T-helper 2 cell treated with Interferon-gamma antibody and Interleukin-4, amounts not matched to agents 100 ng/mL and 5 ng/mL, for 36 hours (primary cell): Measurements from ENCODE around the gene LRRC45. TPM values are rescaled to one million over a fixed set of nuclear protein-coding genes. Genes with fewer than 3 reads are reported as not detected.

Experiments
- intact Hi-C: fragments of 100-400 bp; cut with micrococcal nuclease; formaldehyde crosslinking; loops from one replicate; pipeline ENCODE4 v1.15.1; 2023
- total RNA-seq: library from RNA; stranded (reverse); gene quantifications from 2 replicates; pipeline ENCODE4 v1.2.3, GENCODE V29; 2022

The LRRC45 gene
- total RNA-seq, 1 donor from 2014 or later = 46.6 TPM

DNA sequence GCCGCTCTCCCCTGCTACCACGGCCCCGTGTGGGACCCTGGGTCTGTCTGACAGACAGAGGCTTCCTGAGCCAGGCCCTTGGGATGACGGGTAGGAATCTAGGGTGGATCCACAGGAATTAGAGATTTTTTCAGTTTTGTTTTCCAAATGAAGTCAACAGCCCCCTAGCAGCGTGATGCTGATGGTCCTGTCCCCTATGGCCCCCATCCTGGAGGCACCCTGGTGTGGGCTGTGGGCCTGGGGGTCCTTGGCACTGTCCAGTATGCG, 15.9 kb upstream of the LRRC45 start:
- intact Hi-C loops = no loop called here

DNA sequence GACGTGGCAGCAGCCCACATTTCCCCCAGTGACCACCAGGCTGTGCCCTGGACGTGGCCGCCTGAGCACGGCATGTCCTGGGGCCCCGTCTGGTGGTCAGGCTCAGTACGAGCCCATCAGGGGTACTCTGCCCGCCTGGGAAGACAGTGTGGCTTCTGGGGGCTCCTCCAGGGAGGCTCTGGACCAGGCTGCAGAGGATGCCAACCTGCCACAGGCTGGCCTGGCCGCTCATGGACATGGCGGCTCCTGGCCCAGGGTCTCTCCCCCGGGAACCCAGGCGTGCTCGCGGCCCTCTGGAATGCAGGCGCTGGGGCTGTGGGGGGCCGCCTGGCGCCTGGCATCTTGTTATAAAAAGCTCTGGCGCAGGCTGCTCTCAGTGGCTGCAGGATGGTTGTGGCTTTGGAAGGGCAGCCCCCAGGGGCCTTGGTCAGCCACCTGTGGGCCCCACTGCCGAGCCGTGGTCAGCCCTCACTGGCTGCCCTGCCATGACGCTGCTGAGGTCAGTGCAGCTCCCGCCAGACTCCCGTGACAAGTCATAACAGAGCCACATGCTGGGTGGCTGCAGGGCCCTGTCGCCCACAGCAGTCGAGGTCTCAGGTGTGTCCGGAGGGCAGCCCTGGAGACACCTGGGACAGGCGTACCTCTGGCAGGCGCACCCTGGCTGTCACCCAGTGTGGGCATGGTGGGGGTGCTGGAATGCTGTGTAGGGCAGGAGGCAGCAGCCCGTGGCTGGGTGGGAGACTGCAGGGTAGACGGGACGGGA, 15.4 kb upstream of the LRRC45 start:
- intact Hi-C loops = no loop called here

DNA sequence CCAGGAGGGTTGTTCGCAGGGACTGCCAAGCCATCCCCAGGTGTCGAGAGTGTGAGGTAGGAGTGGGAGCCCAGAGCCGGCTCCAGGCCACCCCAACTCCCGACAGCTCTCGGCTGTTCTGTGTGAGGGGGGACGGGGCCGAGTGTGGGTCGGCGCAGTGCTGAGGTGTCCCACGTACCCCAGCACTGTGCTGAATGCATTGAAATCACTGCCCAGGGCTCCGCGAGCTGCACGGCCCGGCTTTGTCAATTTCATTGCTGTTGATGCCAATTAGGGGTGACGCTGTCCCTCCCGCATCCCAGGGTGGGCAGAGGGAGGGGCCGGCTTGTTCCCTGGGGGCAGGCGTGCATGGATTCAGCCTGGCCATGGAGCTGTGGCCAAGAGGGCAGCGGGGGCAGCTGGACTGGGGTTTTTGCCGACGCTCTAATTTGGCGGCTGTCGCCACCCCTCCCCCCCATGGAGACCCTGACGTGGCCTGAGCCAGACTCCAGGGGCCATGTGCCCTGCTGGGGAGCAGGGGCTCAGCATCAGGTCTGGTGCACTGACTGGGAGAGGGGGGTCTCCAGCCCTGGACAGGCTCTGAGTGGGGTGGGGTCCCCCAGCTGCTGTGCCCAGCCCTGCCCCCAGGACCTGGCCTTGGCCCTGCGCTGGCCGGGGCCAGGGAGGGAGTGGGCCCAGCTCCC, 14.7 kb upstream of the LRRC45 start:
- intact Hi-C loops = no loop called here

DNA sequence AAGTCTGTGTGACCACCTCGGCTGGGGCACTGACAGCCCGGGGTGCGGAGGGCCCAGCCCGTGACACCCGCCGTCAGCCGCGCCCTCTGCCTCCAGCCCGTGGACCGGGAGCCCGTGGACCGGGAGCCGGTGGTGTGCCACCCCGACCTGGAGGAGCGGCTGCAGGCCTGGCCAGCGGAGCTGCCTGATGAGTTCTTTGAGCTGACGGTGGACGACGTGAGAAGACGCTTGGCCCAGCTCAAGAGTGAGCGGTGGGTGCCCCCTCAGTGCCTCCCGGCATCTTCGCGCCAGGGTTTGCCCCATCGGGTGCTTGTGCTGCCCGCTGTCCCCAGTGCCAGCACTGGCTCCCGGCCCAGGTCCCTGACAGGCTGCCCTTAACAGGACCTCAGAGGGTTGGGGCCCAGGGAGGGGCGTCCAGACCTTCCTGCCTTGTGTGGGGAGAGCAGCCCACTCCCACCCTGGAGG, 14.1 kb upstream of the LRRC45 start:
- intact Hi-C loops = no loop called here

DNA sequence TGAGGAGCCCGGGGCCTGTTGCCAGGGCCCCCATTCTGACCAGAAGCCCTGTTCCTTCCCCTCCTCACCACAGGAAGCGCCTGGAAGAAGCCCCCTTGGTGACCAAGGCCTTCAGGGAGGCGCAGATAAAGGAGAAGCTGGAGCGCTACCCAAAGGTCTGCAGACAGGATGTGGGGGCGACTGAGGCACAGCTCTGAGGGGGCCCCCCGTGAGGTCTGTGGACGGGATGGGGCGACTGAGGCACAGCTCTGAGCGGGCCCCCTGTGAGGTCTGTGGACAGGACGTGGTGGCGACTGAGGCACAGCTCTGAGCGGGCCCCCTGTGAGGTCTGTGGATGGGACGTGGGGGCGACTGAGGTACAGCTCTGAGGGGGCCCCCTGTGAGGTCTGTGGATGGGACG, 13.7 kb upstream of the LRRC45 start:
- intact Hi-C loops = no loop called here

DNA sequence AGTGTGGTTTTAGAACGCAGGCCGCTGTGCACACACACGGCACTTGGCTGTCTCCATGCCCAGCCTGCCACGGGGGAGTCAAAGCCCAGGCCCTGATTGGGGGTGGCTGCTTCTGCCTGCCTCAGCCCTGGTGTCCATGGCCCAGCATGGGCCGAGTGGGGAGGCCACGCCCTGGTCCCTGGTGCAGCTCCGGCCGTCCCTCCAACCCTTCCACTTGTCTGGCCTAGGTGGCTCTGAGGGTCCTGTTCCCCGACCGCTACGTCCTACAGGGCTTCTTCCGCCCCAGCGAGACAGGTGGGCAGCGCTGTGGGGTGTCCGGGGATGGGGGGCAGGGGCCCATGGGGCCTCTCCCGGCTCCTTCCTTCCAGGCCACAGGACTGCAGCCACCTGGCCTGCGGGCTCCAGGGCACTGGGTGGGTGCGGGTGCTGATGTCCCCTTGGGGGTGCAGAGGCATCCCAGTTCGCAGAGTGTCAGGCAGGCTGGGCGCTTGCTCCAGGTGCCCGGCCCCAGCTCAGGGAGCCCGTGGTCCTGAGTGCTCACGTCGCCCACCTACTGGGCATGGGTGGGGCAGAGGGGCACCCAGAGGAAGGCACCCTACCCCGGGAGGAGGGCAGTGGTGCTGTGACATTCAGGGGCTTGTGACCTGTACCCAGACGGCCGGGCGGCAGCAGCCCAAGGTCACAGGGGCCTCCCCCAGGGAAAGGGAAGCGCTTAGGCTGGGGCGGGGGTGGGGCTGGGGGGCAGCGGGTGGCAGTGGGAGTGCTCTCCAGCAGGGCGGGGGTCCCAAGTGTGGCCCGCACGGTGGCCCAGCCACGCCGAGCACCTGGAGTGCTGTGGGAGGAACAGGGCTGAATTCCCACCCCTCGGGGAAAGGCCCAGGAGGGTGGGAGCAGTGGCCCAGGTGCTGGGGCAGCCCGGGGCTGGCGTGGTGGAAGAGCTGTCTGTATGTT, 12.3 kb upstream of the LRRC45 start:
- intact Hi-C loops = no loop called here

DNA sequence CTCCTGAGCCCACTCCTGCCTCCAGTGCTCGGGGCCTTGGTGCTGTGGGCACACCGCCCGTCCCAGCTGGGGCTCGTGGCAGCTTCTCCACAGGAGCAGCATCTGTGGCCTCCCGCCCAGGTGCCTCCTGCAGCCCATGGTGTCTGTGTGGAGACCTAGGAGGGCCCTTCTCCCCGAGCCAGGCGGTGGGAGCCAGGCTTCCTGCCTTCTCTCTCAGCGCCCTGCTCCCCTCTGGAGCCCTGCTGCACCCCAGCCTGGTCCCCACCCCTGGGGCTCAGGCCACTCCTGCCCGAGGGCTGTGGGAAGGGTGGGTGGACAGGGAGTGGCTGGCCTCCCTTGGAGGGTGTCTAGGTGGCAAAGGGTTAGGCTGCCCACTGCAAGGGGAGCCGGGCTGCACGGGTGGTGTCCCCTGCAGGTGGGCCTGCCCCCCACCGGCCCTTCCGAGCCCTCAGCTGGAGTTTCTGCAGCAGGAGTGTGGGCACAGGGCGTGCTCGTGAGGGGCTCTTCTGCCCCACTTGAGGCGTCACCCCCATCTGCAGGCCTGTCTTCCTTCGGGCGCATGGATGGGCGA, 11.4 kb upstream of the LRRC45 start:
- intact Hi-C loops = no loop called here

DNA sequence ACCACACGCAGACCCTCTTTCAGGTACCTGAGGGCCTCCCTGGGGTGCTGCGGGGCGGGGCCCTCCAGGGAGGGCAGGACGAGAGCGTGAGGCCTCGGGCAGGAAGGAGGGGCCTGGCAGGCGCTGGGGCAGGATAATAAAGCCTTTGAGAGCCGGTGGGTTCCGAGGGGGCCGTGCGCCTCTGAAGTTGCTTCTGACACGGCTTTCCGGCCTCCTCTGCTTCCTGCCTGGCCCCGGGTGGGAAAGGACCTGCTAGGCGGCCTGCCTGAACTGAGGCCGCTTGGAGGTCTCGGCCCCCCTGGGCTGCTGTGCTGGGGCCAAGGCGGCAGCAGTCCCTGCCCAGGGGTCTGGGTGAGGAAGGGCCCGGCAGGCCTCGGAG, 10.9 kb upstream of the LRRC45 start:
- intact Hi-C loops = no loop called here

DNA sequence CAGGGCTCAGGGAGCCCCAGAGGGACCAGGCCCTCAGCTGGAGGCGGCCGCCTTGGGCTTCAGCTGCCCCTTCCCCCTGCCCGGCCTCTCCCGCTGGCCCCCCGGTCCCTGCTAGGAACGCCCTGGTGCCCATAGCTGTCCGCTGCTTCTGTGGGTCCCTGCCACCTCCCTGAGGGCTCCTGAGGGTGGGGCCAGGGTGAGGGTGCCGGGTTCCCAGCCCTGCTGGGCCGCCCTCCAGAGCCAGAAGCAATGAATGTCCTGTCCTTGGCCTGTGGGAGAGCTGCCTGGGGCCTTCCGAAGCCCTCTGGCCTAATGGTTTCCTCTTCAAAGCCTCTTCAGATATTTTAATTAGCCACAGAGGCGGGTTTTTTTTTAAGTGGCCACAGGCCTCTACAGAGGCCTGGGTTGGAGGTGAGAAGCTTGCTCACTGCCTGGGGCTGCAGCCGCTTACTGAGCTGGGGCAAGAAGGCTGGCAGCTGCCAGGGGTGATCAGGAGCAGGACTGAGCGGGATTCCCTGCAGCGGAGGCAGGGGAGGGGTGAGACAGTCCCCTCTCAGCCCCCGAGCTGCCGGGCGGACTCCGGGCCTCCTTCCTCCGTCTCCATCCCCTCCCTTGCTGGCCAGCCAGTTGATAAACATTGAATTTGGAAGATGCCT, 10.3 kb upstream of the LRRC45 start:
- intact Hi-C loops = no loop called here

DNA sequence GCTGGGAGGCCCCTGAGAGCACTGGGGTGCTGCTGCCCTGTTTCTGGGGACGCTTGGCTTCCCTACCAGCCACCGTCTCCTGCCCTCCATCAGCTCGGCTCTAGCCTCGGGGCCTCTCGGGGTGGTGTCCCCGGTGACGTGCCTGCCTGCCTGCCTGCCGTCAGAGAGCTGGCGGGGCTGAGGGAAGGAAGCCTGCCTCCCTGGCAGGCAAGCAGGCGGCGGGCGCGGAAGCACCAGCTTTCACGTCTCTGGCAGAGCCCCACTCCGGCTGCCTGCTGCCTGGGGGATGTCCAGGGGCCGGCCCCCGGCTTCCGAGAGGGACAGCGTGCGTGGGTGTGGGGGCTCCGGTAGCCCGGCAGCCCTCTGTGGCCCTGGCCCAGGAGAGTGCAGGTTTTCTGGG, 9.8 kb upstream of the LRRC45 start:
- intact Hi-C loops = no loop called here

DNA sequence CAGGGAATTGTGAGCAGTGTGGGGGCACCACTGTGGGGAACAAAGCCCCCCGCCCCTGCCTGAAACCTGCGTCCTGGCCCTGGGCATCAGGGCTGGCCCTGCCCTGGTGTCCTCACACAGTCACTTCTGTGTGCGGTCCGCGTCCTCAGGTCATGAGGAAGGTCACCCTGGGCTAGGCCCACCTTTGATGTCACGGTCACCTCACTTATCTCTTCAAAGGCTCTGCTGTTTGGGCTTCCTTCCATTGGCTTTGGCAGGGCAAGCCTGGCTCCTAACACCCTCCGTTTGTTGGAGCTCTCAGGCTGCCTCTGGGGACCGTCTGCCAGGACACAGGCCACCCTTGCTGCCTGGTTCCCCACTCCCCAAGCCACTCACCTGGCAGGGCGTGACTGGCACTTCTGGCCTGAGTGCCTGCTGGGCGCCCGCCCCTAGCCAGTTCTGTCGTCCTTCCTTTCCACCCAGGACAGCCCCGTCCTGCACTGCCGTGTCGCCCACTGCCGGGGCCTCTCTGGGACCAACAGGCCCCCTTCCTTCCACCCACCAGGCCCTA, 9.3 kb upstream of the LRRC45 start:
- intact Hi-C loops = no loop called here

DNA sequence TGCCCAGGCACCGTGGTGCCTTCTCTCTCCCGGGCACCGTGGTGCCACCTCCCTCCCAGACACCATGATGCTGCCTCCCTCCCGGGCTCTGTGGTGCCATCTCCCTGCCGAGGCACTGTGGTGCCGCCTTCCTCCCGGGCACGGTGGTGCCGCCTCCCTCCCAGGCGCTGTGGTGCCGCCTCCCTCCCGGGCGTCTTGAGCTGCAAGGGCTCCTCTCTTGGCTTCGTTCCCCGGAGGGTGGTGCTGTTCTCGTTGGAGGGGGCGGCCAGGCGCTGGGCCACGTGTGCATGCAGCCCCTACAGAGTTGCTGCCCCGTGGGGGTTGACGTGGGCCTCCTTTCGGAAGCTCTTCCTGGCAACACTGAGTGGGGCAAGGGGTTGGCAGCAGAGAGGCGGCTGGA, 8.7 kb upstream of the LRRC45 start:
- intact Hi-C loops = no loop called here

DNA sequence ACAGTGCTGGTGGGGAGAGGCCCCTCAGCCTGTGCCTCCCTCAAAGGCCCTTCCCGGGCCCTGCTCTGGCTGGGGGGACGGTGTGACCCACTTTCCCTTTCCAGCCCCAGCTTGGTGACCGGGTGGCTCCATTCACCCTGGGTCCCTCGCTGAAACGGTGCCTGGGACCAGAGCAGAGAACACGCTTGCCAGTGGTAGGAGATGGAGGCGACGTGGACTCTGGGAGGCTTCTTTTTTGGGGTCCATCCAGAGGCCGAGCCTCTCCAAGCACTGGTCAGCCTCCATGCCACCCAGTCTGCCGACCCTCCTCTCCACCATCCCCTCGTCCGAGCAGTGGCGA, 8.2 kb upstream of the LRRC45 start:
- intact Hi-C loops = no loop called here

DNA sequence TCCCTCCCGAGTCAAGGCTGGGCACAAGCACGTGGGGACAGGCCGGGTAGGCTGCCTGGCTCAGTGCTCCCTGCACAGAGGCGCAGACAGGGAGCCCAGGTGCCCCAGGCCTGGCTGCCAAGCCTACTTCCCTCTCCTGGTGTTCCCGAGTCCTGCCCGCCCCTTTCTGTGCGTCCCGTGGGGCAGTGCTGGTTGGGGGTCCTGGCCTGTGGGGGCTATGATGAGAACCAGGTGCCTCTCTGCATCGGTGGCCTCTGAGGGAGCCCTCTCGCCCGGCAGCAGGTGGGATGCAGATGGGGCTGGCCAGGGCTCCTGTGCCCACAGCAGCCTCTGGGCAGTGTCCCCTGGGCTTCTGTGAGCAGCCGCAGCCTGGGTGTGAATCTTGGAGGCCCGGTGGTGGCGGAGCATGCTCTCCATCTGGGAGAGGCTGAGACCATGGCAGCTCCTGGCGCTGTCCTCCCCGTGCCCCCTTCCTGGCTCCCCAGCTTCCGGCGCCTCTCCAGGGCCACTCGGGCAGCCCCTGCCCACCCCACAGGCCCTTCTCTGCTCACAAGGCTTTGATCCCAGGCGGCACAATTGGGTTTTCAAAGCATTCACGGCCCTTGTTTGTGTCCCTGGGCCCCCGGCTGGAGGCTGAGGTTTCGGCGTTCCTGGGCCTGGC, 7.7 kb upstream of the LRRC45 start:
- intact Hi-C loops = no loop called here

DNA sequence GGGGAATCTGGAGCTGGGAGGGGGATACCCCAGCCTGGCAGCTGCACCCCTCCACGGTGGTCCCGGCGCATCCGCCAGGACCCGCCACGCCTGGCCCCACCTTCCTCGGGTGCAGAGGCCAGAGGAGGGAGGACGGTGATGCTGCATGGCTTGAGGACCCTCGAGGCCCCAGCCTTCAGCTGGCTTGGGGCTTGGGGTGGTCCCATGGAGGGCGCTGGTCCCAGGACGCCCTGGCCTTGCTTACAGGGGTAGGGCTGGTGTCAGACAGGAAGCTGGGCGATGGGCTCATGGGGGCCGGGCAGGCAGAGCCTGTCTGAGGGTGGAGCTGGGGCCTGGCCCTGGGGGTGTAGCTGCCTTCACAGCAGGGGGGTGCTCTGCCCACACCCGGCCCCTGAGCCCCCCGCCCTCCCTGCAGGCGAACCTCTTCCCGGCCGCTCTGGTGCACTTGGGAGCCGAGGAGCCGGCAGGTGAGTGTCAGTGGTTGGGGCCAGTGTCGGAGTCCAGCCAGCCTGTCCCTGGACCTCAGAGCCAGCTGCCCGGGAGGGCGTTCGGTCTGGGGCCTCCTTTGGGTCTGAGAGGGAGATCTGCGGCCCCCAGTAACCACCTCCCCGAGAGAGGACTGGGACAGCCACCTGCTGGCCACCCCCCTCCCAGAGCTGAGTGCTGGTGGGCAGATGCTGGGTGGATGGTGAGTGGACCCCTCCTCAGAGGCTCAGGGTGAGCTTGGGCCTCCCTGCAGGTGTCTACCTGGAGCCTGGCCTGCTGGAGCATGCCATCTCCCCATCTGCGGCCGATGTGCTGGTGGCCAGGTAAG, 6.8 kb upstream of the LRRC45 start:
- intact Hi-C loops = no loop called here

DNA sequence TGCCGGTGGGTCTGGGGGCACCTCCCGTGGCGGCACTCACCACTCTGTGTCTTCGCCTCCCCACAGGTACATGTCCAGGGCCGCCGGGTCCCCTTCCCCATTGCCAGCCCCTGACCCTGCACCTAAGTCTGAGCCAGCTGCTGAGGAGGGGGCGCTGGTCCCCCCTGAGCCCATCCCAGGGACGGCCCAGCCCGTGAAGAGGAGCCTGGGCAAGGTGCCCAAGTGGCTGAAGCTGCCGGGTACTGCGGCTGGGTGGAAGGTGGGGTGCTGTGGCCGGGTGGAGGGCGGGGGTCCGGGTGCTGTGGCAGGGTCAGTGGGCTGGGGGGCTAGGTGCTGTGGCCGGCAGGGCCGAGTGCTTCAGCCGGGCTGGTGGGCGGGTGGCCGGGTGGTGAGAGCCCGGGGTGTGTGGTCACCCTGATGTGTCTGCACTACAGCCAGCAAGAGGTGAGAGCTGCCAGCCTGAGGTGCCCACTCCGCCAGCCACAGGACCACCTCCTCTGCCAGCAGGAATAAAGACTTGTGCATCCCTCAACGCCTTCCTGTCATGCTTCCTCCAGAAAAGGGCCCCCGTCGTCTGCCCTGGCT, 6.1 kb upstream of the LRRC45 start:
- intact Hi-C loops = no loop called here

DNA sequence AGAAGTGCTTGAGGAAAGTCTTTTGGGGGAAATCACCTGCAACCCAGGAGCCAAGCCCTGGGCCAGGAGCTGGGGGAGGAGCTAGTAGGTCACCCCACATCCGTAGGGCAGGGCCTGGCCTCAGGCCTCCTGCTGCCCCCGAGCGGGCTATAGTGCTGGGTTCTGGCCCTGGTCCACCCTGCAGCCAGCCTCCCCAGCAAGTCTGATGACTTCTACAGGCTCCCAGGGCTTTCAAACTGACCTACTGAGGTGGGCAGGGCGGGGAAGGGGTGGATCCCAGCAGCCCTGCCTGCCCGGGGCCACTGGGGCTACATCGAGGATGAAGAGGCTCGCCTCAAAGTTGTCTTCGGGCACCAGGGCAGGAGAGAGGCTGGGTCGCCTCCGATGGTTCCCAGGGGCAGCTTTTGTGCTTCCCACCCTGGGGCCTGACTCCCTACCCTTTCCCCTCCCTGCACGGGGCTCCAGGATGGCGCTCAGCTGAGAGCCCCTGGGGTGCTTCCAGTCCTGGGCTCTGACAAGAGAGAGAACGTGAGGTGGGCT, 5.4 kb upstream of the LRRC45 start:
- intact Hi-C loops = no loop called here

DNA sequence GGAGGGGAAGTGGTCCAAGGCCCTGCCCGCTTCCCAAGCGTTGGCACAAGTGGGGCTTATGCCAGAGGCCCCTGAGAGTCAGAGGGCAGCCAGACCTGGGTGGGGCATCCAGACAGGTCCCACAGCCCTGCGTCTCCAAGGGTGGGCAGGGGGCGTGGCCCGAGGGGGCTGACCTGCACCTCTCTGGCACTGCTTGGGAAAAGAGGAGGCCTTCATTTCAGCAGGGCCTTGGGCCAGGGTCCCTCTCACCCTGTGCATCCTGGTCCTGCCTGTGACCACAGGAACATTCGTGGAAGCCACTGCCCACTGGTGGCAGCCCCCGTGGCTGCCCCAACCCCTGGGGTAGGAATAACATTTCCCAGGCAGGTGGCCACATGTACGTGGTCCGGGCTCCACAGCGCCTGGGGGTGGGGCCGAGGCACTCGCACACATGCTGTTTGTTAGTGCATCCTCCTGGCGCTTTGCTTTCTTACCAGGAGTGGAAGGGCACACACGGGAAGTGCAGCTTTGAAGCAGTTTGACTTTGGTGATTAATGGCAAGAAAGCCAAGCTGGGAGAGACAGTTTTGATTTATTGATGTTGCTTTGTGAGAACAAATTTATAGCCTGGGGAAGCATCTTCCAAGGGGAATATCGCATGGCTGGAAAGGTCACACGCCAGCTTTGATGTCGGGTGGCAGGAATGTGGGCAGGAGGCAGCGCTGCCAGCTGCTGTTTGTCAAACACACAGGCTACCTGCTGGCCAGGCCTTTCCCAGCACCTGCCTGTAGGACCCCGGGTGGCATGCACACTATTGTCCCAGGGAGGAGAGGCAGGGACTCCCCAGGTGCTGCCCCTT, 4.7 kb upstream of the LRRC45 start:
- intact Hi-C loops = no loop called here
